Chondrocyte (in vitro differentiated cells): Measurements from ENCODE around the gene GOLGA1. TPM values are rescaled to one million over a fixed set of nuclear protein-coding genes. Genes with fewer than 3 reads are reported as not detected.

Experiments
- DNase-seq: peaks from one replicate; pipeline ENCODE4 v3.0.0; 2021; ENCODE audit warnings: mixed read lengths, low spot score
- H3K27ac Mint-ChIP-seq: one replicate; pipeline ENCODE4 v1.8.0; 2021; ENCODE audit warnings: mild to moderate bottlenecking, moderate library complexity, mixed read lengths; ENCODE audit not compliant: unreplicated experiment
- H3K27me3 Mint-ChIP-seq: 2 replicates; pipeline ENCODE4 v1.8.0; 2021; ENCODE audit warnings: low read depth, mixed read lengths
- H3K36me3 Mint-ChIP-seq: 2 replicates; pipeline ENCODE4 v1.8.0; 2021; ENCODE audit warnings: low read depth, mixed read lengths
- H3K4me1 Mint-ChIP-seq: 2 replicates; pipeline ENCODE4 v1.8.0; 2021; ENCODE audit warnings: low read depth, mild to moderate bottlenecking, mixed read lengths
- H3K4me3 Mint-ChIP-seq: one replicate; pipeline ENCODE4 v1.8.0; 2021; ENCODE audit warnings: mild to moderate bottlenecking, moderate library complexity, mixed read lengths; ENCODE audit not compliant: unreplicated experiment
- H3K9me3 Mint-ChIP-seq: 2 replicates; pipeline ENCODE4 v1.8.0; 2021; ENCODE audit warnings: low read depth, mixed read lengths
- total RNA-seq: library from RNA; stranded (reverse); gene quantifications from 3 replicates; pipeline ENCODE4 v1.2.1, GENCODE V29; 2021
- TF ChIP-seq, protein P1 (sequence below): fragments of 200-600 bp; sonication (generic); IDR thresholded peaks from 2 replicates; pipeline ENCODE4 v1.5.0; 2021; ENCODE audit warnings: antibody characterized with exemption, mild to moderate bottlenecking, moderate library complexity

The GOLGA1 gene
- total RNA-seq, 1 donor from 2014 or later, result 25.0 TPM

DNA sequence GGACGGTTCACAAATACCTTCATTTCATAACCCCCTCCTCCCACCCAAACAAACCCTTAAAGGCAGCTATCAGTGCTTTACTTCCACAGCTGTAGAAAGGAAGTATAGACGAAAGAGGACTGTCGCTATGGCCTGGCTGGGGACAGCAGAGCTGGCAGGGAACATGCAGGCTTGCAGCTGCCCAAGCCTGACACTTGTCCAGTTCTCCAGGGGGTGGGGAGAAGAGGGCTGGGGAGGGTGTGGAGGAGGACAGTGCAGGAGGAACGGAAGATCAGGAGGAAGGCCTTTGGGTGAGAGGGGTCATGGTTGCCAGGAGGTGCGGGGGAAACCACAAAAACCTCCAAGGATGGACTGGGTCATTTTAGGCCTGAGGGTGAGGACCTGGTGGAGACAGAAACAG lies 53.1 kb downstream of the GOLGA1 start:
- TF ChIP-seq, protein P1, sequence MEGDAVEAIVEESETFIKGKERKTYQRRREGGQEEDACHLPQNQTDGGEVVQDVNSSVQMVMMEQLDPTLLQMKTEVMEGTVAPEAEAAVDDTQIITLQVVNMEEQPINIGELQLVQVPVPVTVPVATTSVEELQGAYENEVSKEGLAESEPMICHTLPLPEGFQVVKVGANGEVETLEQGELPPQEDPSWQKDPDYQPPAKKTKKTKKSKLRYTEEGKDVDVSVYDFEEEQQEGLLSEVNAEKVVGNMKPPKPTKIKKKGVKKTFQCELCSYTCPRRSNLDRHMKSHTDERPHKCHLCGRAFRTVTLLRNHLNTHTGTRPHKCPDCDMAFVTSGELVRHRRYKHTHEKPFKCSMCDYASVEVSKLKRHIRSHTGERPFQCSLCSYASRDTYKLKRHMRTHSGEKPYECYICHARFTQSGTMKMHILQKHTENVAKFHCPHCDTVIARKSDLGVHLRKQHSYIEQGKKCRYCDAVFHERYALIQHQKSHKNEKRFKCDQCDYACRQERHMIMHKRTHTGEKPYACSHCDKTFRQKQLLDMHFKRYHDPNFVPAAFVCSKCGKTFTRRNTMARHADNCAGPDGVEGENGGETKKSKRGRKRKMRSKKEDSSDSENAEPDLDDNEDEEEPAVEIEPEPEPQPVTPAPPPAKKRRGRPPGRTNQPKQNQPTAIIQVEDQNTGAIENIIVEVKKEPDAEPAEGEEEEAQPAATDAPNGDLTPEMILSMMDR, result no peak
- DNase-seq, result no peak
- Mint-ChIP-seq H3K4me3 (no peak overlapping the region), H3K27ac (no peak overlapping the region), H3K27me3 (no peaks in the 10 kb centered on the region), H3K4me1 (no peaks in the 10 kb centered on the region), H3K36me3 (peaks cover 42% of the 10 kb centered on the region), H3K9me3 (no peaks in the 10 kb centered on the region)

DNA sequence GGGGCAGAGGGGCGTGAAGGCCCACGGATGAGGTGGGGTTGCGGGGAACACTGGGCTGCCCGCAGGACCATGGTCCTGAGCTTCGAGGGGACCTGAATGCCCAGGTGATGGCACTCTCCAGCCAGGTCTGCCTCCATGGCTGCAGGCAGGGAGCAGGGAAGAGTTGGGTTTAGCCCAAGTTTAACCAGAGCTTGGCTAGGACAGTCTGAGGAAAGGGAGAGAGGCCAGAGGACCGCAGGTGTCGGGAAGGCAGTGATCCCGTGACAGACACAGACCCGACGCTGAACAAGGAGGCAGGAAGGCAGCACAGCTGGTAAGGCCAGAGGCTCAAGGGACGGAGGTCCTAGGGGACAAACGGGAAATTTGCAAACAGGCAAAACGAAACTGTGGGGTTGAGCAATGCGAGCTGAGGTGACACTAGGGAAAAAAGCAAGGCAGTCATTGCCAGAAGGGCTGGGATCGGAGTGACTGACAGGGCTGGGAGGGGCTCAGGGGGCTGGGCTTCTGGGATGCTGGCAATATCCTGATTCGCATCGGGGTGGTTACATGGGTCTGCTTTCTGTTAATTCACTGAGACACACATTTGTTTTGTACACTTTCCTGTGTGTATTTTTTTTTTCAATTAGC lies 53.9 kb downstream of the GOLGA1 start:
- peaks cover 40% of the 10 kb centered on the region for H3K36me3 Mint-ChIP-seq
- TF ChIP-seq, protein P1, result no peak
- no peaks in the 10 kb centered on the region for H3K9me3 Mint-ChIP-seq
- DNase-seq, result no peak
- no peaks in the 10 kb centered on the region for H3K4me1 Mint-ChIP-seq
- H3K27me3 Mint-ChIP-seq, result no peaks in the 10 kb centered on the region
- H3K27ac Mint-ChIP-seq, result no peak overlapping the region
- no peak overlapping the region for H3K4me3 Mint-ChIP-seq

DNA sequence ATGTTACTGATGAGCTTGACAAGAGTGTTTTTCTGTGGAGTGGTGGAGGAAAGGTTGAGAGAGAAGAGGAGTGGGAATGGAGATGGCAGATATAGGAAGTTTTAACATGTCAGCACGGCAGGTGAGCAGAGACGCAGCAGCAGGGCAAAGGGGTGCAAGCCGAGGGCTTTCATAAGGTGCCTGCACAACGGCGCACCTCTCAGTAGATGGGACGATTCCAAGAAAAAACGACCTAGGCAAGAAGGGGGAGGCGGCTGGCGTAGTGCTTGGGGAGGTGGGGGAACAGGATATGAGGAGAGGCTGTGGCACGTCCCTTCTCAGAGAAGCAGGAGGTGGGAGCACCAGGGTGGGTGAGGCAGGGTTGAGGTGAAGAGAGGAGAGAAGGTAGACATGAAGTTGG lies 54.4 kb downstream of the GOLGA1 start:
- Mint-ChIP-seq H3K27me3 (no peaks in the 10 kb centered on the region), H3K36me3 (peaks cover 42% of the 10 kb centered on the region), H3K4me1 (no peaks in the 10 kb centered on the region), H3K9me3 (no peaks in the 10 kb centered on the region), H3K27ac (no peak overlapping the region), H3K4me3 (no peak overlapping the region)
- DNase-seq, result no peak
- TF ChIP-seq, protein P1, result no peak

DNA sequence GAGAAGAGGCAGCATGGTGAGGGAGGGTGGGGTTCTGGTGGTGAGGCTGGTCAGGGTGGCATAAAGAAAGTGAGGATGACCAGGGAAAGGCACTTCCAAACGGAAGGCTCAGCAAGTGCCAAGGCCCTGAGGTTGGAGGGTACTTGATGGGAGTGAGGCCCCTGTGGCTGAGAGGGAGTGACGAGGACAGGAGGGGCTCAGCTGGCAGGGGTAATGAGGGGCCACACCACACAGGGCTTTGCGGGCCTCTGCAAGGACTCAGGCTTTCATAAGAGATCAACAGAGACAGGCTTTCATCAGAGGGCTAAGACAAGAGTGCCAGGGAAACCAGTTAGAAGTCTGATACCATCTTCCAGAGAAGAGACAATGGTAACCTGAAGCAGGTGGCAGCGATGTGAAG lies 55.3 kb downstream of the GOLGA1 start:
- H3K9me3 Mint-ChIP-seq, result no peaks in the 10 kb centered on the region
- peaks cover 35% of the 10 kb centered on the region for H3K36me3 Mint-ChIP-seq
- H3K27ac Mint-ChIP-seq, result no peak overlapping the region
- TF ChIP-seq, protein P1, result no peak
- no peaks in the 10 kb centered on the region for H3K4me1 Mint-ChIP-seq
- DNase-seq, result no peak
- H3K27me3 Mint-ChIP-seq, result no peaks in the 10 kb centered on the region
- H3K4me3 Mint-ChIP-seq, result no peak overlapping the region

DNA sequence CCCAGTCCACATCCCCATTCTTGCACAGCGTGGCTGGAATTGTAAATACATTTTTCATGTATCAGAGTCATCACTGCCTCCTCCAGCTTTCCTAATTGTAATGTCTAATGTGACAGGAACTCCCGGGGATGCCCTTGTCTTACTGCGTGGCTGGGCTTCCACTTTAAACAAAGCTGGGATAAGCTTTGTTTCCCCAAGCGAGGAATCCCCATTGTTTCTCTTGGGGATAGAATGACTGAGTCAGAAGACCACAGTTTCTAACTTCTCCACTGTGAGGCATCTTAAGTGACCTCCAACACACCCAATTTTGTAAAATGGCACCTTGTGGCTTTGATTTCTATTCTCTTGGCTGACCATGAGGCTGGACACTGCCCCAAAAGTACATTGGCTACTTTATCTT lies 56.5 kb downstream of the GOLGA1 start:
- Mint-ChIP-seq H3K27ac (no peak overlapping the region), H3K4me3 (no peak overlapping the region), H3K36me3 (peaks cover 28% of the 10 kb centered on the region), H3K4me1 (no peaks in the 10 kb centered on the region), H3K9me3 (no peaks in the 10 kb centered on the region), H3K27me3 (no peaks in the 10 kb centered on the region)
- no peak for DNase-seq
- TF ChIP-seq, protein P1, result no peak
